ENCODE results near the gene IGLON5.

IGLON5 gene

DNA sequence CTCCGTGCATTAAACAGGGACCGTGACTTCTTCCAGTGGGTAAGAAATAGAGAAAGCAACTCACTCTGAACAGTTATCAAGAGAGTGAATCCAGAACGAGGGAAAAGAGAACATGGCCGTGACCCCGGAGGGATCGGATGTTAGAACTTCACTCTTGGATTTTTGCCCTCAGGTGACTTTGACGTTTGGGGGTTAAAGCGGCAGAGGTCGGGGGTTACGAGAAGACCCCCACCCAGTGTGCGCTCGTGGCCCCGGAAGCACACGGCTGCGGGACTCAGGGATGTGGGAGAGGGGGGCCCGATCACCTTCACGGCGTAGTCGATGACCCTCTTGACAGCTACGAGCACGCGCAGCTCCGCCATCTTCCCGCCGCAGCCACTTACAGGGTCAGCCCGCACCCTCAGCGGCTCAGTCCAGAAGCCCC, 54.5 kb downstream of the IGLON5 start, which contains the start of gene ETFB:
TSS of gene ETFB (minus strand) at position 424 of the 424 bp plus-strand sequence. CDS start at position 362, 62 bp downstream.
- no peak for TF ChIP-seq JUND (IDR thresholded peaks at IDR 0.05; ENCODE audit: low read depth)
- DNase-seq (ENCODE audit: low read depth in 1 of 2, low spot score in 1 of 2), result no peak
- in situ Hi-C loops (cut with HindIII; ENCODE audit: low pct_unique_long_range_greater_than_20kb, low sequenced_read_pairs), result no loop called here

DNA sequence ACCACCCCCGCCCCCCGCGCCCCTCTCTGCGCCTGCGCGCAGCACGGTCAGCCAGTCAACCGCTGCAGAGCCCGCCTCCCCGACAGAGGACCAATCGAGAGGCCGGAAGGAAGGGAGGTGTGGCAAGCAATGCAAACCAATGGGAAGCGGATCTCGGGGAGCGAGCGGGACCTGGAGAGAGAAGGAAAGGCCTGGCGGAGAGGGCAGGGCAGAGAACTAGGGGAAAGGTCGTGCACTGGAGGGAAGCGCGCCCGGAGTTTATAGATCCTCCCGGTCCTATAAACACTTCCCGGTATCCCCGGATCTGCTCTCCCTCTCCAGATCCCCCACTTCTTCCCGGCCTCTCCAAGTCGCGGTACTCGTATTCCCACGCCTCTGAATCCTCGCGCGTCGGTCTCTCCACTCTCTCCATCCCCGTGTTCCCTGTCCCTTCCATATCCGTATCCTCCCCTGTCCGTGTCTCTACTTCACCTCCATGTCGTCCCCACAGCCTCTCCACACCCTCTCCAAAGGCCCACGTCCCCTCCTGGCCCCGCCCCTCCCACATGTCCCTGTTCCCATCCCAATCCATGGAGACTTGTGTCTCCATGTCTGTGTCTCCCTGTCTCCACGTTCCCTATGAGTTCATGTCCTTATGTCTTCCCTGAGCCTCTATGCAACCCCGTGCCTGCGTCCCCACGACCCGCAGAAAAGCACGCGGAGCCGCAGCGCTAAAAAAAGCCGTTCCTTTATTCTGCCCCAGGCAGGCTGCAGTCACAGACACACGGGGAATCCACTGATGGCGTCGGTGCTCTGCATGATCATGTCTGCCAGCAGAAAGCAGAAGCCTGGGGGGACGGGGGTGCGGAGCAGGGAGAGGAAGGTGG, 55.2 kb downstream of the IGLON5 start:
- in situ Hi-C loops (cut with HindIII; ENCODE audit: low pct_unique_long_range_greater_than_20kb, low sequenced_read_pairs), result no loop called here
- TF ChIP-seq JUND (IDR thresholded peaks at IDR 0.05; ENCODE audit: low read depth), result no peak
- DNase-seq (ENCODE audit: low read depth in 1 of 2, low spot score in 1 of 2), result peak; percentile 82 to 97

DNA sequence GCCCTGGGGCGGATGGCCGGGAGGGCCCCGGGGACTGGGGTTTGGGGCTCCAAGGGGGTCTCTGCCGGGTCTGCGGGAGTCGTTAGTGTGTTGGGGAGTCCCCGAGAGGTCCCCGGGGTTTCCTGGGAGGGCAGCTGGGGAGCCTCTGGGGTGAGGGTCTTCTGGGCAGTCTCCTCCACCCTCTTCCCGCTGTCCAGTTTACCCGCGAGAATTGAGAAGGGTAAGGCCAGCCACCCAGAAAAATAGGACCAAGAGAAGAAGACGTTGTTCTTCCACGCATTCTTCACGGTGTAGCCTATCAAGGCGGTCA, 55.8 kb downstream of the IGLON5 start:
- no peak for TF ChIP-seq JUND (IDR thresholded peaks at IDR 0.05; ENCODE audit: low read depth)
- DNase-seq (ENCODE audit: low read depth in 1 of 2, low spot score in 1 of 2), result no peak
- in situ Hi-C loops (cut with HindIII; ENCODE audit: low pct_unique_long_range_greater_than_20kb, low sequenced_read_pairs), result no loop called here

DNA sequence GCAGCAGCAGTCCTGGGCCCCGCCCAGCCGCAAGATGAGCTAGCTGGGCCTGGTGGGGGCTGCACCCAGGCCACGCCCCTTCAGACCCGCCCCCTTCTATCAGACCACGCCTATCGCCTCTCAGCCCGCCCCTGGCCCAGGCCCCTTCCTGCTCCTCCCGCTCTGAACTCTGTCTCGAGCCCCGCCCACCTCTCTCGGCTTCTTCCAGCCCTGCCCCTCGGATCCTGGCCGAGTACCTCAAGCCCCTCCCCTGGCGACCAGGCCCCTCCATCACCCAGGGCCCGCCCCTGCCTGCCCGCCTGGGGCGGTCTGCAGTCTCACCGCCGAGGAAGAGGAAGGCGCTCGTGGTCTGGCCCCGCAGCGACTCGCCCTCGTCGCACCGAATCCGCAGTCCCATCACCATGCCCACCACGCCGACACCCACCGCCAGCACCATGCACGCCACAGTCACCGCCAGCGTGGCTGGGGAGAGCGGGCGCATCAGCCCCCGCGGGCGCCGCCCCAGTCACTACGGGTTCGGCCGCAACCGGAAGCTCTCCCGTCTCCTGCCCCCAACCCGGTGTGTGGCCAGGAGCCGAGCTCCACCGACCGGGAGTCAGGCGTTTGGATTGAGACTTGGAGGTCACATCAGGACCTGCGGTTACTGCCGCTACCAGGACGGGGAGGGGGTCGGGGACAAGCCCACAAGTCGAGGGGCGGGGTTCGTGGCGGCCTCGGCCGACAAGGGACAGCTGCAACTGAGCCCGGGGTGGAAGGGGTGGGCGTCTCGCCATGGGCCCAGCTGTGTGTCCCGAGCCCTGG, 56.3 kb downstream of the IGLON5 start:
- no peak for TF ChIP-seq JUND (IDR thresholded peaks at IDR 0.05; ENCODE audit: low read depth)
- in situ Hi-C loops (cut with HindIII; ENCODE audit: low pct_unique_long_range_greater_than_20kb, low sequenced_read_pairs), result no loop called here
- DNase-seq (ENCODE audit: low read depth in 1 of 2, low spot score in 1 of 2), result peak; percentile 73 to 97

DNA sequence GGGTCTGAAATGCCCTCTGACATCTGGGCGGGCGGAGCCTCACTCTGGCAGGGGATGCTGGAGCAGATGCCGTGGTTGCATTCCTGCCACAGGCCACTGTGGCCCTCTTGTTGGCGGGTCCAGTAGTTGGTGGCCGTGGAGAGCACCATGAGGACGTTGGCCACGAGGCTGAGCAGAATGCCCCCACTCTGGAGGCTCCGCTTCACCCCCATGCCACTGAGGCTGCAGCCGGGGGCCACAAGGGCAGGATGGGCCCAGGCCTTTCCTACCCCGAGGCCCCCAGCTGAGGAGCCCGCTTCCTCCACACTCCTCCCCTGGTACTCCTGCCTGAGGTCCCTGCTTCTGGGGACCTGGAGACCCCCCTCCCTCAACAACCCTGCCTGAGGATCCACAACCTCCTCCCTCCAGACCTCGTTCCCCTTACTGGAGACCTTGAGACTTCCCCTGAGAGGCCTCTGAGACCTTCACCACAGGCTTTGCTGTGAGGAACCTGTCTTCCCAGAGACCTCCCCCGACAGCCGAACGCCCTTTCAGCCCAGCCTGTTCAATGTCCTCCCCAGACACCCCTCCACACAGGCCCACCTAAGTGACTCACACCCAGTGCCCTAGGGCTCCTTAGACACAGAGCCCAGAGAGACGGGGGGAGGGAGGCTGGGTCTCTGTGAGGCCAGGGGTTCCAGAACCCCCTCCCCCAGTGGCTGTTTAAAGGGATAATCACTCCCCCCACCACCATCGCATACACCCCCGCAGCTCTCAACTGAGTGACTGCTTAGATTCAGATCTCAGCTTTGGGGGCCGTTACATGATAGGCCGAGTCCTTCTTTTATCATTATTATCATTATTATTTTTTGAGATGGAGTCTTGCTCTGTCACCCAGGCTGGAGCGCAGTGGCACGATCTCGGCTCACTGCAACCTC, 57.2 kb downstream of the IGLON5 start, which contains the start of gene CLDND2:
TSS of gene CLDND2 (minus strand) at position 638 of the 917 bp plus-strand sequence. CDS start at position 212, 426 bp downstream.
- no peak for DNase-seq (ENCODE audit: low read depth in 1 of 2, low spot score in 1 of 2)
- in situ Hi-C loops (cut with HindIII; ENCODE audit: low pct_unique_long_range_greater_than_20kb, low sequenced_read_pairs), result no loop called here
- TF ChIP-seq JUND (IDR thresholded peaks at IDR 0.05; ENCODE audit: low read depth), result no peak

DNA sequence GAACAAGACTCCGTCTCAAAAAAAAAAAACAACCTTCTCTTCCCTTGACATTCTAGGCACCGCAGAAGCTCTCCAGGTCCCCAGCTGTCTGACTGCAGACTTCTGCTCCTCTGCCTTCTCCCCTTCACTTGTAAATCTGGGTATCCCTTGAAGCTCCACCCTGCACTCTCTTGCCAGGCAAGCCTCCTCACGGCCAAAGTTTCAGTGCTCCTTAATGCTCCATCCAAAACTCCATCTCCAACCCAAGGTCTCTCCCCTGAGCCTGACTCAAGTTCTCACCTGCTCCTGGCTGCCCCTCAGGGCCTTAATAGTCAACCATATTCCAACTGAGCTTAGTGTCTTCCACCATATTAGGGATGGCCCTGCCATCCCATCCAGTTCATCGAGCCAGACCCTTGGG, 58.8 kb downstream of the IGLON5 start:
- TF ChIP-seq JUND (IDR thresholded peaks at IDR 0.05; ENCODE audit: low read depth), result no peak
- in situ Hi-C loops (cut with HindIII; ENCODE audit: low pct_unique_long_range_greater_than_20kb, low sequenced_read_pairs), result no loop called here

DNA sequence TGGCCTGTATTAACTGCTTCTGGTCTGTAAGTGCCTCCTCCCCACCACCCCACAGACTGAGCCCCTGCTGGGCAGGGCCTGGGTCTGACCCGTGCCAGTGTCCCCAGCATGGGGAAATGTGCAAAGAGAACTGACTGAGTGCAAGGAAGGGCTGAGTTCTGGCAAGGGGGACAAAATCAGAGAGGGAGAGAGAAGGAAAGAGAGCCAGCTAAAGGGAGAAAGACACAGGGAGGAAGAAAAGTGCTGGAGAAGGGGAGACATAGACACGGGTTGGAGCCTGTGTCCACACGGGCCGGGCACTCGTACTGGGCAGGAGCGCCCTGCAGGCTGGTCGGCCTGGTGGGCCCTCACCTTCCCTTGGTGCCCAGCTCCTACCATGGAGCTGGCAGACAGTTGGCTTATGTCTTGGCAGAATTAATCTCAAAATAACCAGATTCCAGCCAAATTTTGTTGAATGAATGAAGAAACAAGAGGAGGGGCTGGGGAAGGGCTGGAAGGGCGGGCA, 59.8 kb downstream of the IGLON5 start:
- in situ Hi-C loops (cut with HindIII; ENCODE audit: low pct_unique_long_range_greater_than_20kb, low sequenced_read_pairs), result no loop called here
- DNase-seq (ENCODE audit: low read depth in 1 of 2, low spot score in 1 of 2), result no peak
- TF ChIP-seq JUND (IDR thresholded peaks at IDR 0.05; ENCODE audit: low read depth), result no peak

More for the DNA sequence above, 58.8 kb downstream of the IGLON5 start:
- DNase-seq (ENCODE audit: low read depth in 1 of 2, low spot score in 1 of 2), result no peak

DNA sequence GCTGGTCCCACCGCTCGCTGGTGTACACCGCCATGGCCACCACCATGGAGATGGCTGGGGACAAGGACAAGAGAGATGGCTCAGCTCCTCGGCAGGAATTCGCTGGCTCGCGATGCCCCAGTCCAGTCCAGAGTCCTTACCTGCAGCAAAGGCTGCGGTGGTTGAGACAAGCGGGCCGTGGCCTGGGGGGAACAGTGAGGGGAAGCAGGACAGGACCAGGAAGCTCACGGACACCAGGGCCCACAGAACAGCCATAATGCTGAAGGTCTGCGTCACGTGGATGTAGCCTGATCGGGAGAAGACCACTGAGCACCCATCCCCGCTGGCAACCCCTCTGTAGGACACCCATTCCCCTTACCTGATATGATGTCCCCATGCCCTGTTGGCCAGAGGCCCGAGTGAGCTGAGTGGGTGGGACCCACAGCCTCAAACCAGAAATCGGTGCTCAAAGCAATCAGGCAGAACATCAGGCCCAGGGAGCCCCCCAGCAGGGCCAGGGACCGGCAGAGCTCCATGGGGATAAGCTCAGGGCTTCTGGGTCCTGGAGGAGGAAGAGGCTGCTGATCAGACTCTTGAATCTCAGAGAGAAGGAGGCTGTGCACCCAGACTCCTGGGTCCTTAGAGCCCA, 60.7 kb downstream of the IGLON5 start:
- TF ChIP-seq JUND (IDR thresholded peaks at IDR 0.05; ENCODE audit: low read depth), result no peak
- no peak for DNase-seq (ENCODE audit: low read depth in 1 of 2, low spot score in 1 of 2)
- in situ Hi-C loops (cut with HindIII; ENCODE audit: low pct_unique_long_range_greater_than_20kb, low sequenced_read_pairs), result no loop called here

DNA sequence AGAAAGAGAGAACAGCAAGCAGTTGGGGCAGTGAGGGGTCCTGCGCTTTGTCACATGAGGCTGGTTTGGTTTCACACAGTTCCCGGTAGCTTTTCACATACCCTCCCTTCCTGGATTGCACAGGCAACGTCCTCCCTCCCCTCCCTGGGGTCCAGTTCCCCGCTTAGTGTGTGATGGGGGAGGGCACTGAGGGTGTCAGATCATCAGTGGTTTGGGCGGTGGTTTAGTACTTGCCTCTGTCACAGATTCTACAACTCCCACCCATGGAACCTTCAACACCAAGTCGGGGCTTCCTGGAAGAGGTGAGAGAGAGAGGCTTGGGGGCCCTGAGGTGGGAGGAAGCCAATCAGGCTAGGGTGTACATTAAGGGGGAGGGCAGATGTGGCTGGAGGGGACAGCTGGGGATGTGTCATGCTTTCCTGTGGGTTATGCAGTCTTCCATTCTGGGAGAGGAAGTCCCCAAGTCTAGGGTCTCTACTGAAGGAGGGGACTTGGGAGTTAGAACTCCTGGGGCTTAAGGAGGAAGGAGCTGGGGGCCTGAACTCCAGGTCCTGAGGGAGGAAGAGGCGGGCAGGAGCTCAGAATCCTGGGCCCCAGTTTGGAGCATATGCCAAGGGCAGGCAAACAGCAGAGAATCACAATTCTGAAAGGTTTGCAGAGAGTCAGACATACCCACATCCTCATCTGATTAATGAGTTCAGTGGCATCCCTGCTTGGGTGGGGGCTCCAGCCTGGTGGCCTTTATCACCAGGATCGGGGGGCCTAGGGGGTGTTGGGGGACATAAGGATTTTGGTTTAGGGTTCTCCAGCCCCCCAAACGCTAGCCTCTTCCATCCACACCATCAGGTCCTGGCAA, 61.4 kb downstream of the IGLON5 start, which contains the start of gene NKG7:
TSS of gene NKG7 (minus strand) at position 6 of the 856 bp plus-strand sequence. CDS start 119 bp downstream, outside the sequence.
- in situ Hi-C loops (cut with HindIII; ENCODE audit: low pct_unique_long_range_greater_than_20kb, low sequenced_read_pairs), result no loop called here
- DNase-seq (ENCODE audit: low read depth in 1 of 2, low spot score in 1 of 2), result no peak
- TF ChIP-seq JUND (IDR thresholded peaks at IDR 0.05; ENCODE audit: low read depth), result no peak

DNA sequence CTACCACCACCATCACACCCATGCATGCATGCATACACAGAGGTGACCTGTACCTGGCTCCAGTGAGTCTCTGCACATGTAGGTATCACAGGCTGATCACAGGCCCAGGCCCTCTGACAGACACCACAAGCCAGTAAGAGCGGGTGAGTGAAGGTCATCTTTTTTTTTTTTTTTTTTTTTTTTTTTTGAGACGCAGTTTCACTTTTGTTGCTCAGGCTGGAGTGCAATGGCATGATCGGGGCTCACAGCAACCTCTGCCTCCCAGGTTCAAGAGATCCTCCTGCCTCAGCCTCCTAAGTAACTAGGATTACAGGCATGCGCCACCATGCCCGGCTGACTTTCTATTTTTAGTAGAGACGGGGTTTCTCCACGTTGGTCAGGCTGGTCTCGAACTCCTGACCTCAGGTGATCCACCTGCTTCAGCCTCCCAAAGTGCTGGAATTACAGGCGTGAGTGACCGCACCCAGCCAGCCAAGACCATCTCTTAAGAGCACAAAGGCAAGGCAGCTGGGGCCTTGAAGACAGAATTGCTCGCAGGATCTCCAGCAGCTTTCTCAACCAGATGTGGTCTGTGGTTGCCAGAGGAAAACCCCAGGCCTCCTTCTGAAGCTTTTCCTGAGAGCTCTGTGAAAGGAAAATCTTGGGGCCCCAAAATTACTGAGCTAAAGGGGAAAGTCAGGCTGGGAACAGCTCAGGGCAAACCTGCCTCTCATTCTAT, 64.2 kb downstream of the IGLON5 start:
- in situ Hi-C loops (cut with HindIII; ENCODE audit: low pct_unique_long_range_greater_than_20kb, low sequenced_read_pairs), result no loop called here
- no peak for TF ChIP-seq JUND (IDR thresholded peaks at IDR 0.05; ENCODE audit: low read depth)

More for the DNA sequence above, 64.2 kb downstream of the IGLON5 start:
- no peak for DNase-seq (ENCODE audit: low read depth in 1 of 2, low spot score in 1 of 2)

All from T47D (cell line).